ENCODE measurements around the gene PKP4.

Gene PKP4

DNA sequence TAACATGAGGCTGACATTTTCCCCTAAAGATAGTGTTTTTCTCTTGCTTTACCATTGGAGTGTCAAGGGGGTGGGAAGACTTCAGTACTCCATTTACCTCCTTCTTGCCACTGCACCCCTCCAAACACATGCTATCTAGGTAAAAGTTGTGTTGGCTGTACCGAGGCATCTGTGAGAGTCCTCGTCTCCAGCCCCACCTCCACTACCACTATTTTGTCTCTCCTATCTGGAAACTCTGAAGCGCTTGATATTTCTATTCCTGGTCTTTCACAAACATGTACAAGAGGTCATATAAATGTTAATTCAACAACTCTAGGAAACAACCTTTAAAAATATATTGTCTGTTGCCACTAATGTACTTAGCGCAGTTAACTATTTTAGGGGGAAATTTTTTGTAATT, 132.6 kb downstream of the PKP4 start:
- TF ChIP-seq, protein P1, sequence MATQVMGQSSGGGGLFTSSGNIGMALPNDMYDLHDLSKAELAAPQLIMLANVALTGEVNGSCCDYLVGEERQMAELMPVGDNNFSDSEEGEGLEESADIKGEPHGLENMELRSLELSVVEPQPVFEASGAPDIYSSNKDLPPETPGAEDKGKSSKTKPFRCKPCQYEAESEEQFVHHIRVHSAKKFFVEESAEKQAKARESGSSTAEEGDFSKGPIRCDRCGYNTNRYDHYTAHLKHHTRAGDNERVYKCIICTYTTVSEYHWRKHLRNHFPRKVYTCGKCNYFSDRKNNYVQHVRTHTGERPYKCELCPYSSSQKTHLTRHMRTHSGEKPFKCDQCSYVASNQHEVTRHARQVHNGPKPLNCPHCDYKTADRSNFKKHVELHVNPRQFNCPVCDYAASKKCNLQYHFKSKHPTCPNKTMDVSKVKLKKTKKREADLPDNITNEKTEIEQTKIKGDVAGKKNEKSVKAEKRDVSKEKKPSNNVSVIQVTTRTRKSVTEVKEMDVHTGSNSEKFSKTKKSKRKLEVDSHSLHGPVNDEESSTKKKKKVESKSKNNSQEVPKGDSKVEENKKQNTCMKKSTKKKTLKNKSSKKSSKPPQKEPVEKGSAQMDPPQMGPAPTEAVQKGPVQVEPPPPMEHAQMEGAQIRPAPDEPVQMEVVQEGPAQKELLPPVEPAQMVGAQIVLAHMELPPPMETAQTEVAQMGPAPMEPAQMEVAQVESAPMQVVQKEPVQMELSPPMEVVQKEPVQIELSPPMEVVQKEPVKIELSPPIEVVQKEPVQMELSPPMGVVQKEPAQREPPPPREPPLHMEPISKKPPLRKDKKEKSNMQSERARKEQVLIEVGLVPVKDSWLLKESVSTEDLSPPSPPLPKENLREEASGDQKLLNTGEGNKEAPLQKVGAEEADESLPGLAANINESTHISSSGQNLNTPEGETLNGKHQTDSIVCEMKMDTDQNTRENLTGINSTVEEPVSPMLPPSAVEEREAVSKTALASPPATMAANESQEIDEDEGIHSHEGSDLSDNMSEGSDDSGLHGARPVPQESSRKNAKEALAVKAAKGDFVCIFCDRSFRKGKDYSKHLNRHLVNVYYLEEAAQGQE (IDR thresholded peaks at IDR 0.05; ENCODE audit: insufficient read depth in 1 of 2, low read depth in 2 of 2, low read length in 2 of 2): no peak
- TF ChIP-seq SIN3A (IDR thresholded peaks at IDR 0.05; ENCODE audit: borderline replicate concordance, insufficient read depth, low read length) (no peak), POLR2AphosphoS5 (IDR thresholded peaks at IDR 0.05; ENCODE audit: low read depth, low read length) (no peak), FOXP2 (optimal IDR thresholded peaks at IDR 0.05; ENCODE audit: borderline replicate concordance, extremely low read depth, extremely low read length, insufficient read depth) (no peak), TAF1 (IDR thresholded peaks at IDR 0.05; ENCODE audit: borderline replicate concordance, insufficient read depth, low read length) (no peak)

DNA sequence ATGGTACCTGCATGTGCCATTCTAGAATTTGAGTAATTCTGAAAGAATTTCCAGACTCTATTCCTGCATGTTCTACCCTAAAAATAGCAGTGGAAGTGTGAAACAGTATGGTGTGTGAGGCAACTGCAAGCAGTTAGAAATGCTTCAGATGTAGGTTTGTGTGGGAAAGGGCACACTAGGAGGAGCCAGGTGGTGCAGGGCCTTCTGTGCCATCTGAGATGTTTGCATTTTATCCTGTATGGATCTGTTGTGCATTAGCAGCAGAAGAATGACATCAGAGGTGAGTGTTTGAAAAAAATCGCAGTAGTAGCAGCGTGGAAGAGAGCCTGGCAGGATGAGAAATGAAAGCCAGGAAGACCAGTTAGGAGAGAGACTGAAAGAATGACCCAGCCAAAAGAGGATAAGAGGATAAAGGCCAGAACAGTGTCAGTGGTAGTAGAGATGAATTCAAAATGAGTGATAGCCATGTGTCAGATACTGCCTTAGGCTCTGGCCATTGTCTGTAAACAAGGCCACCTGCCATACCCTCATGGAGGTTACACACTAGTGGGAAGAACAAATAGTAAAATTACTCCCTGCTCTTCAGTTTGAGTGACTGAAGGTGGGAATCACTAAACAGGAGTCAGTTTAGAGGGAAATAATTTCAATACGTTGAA, 142.2 kb downstream of the PKP4 start:
- TF ChIP-seq FOXP2 (optimal IDR thresholded peaks at IDR 0.05; ENCODE audit: borderline replicate concordance, extremely low read depth, extremely low read length, insufficient read depth) (no peak), POLR2AphosphoS5 (IDR thresholded peaks at IDR 0.05; ENCODE audit: low read depth, low read length) (no peak), SIN3A (IDR thresholded peaks at IDR 0.05; ENCODE audit: borderline replicate concordance, insufficient read depth, low read length) (no peak), TAF1 (IDR thresholded peaks at IDR 0.05; ENCODE audit: borderline replicate concordance, insufficient read depth, low read length) (no peak)
- TF ChIP-seq, protein P1 (IDR thresholded peaks at IDR 0.05; ENCODE audit: insufficient read depth in 1 of 2, low read depth in 2 of 2, low read length in 2 of 2): no peak

DNA sequence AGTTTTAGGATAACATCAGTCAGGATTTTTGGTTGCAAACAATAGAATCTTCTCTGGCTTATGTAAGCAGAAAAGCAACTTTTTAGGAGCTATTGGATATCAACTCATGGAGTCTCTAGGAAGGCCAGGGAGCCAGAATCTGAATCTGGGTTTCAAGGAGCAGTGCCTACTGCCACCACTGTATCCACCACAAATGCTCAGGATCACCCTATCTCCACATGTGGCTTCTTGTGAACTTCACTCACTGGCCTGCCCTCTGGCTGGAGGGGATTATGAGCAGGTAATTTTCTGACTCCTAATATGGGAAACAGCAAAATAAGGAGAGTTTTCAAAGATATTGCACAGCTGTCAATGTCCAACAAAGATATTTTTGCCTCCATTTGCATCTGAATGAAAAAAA, 142.9 kb downstream of the PKP4 start:
- TF ChIP-seq POLR2AphosphoS5 (IDR thresholded peaks at IDR 0.05; ENCODE audit: low read depth, low read length): no peak
- no peak for TF ChIP-seq SIN3A (IDR thresholded peaks at IDR 0.05; ENCODE audit: borderline replicate concordance, insufficient read depth, low read length)
- TF ChIP-seq TAF1 (IDR thresholded peaks at IDR 0.05; ENCODE audit: borderline replicate concordance, insufficient read depth, low read length): no peak
- TF ChIP-seq FOXP2 (optimal IDR thresholded peaks at IDR 0.05; ENCODE audit: borderline replicate concordance, extremely low read depth, extremely low read length, insufficient read depth): no peak
- TF ChIP-seq, protein P1 (IDR thresholded peaks at IDR 0.05; ENCODE audit: insufficient read depth in 1 of 2, low read depth in 2 of 2, low read length in 2 of 2): no peak

DNA sequence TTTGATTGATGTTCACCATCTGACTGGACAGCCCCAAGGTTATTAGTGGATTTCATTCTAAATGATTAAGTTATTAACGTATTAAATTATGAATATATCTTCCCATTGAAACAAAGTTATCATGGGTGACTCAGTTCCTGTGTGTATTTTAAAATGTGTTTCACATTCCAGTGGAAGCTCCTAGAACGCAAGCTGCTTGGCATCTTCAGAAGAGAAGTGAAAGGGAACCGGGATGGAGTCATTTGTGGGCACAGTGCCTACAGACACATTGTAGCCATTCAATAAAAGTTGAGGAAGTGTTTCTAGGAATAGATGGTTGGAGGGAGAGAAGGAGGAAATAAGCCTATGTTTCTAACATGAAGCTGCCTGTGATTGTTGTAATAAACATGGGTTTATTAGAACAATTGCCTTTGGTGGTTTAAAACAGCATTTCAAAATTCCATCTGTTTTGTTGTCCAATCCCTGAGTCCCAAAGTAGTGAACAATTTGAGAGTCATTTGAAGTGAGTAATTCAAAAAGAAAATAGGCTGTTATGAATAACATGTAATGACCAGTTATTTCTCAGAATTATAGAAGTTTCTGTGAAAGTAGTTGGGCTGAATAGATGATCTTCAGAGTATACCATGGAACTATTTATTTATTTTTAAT, 143.5 kb downstream of the PKP4 start:
- no peak for TF ChIP-seq SIN3A (IDR thresholded peaks at IDR 0.05; ENCODE audit: borderline replicate concordance, insufficient read depth, low read length)
- TF ChIP-seq FOXP2 (optimal IDR thresholded peaks at IDR 0.05; ENCODE audit: borderline replicate concordance, extremely low read depth, extremely low read length, insufficient read depth): no peak
- TF ChIP-seq, protein P1 (IDR thresholded peaks at IDR 0.05; ENCODE audit: insufficient read depth in 1 of 2, low read depth in 2 of 2, low read length in 2 of 2): no peak
- no peak for TF ChIP-seq POLR2AphosphoS5 (IDR thresholded peaks at IDR 0.05; ENCODE audit: low read depth, low read length)
- TF ChIP-seq TAF1 (IDR thresholded peaks at IDR 0.05; ENCODE audit: borderline replicate concordance, insufficient read depth, low read length): no peak
